ENCODE data around the gene RFC4.

The RFC4 gene

GRCh38 chr3:186742618-186743380 is 63.5 kb downstream of the RFC4 start:
- no peak for DNase-seq
